NCI-H82 (cell line): ENCODE measurements around the gene CYTH1.

Experiments
- DNase-seq: peaks from one replicate; lab custom pipeline; 2025; lab: John Stamatoyannopoulos, UW

The CYTH1 gene

DNA sequence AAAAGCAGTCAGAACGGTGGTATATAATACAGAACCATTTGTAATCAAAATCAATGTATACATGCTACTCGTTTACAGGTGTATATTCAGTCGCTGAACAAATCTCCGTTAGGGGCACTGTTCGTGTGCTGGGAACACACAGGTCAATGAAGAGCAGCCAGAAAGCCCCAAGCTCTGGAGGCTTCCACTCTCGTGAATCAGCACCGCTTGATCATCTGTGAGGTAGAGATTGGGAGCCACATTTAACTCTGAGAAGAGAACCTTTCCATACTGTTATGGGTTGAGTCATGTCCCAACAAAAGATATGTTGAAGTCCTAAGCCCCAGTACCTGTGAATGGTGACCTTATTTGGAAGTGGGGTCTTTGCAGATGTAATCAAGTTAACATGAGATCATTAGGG lies 5.4 kb upstream of the CYTH1 start:
- DNase-seq, result no peak

DNA sequence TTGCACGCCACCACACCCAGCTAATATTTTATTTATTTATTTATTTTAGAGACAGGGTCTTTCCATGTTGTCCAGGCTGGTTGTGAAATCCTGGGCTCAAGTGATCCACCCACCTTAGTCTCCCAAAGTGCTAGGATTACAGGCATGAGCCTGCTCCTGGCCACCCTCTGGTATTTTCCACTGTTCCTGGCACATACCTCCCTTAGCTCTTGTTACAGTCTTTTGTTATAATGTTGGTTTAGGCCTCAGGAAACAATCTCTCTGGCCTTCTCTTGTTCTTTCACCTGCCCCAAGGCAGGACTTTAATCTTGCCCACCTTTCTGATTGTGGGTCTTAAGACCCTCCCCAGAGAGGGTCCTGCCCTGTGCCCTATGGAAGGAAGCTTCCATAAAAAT lies 3.6 kb upstream of the CYTH1 start:
- DNase-seq, result no peak

DNA sequence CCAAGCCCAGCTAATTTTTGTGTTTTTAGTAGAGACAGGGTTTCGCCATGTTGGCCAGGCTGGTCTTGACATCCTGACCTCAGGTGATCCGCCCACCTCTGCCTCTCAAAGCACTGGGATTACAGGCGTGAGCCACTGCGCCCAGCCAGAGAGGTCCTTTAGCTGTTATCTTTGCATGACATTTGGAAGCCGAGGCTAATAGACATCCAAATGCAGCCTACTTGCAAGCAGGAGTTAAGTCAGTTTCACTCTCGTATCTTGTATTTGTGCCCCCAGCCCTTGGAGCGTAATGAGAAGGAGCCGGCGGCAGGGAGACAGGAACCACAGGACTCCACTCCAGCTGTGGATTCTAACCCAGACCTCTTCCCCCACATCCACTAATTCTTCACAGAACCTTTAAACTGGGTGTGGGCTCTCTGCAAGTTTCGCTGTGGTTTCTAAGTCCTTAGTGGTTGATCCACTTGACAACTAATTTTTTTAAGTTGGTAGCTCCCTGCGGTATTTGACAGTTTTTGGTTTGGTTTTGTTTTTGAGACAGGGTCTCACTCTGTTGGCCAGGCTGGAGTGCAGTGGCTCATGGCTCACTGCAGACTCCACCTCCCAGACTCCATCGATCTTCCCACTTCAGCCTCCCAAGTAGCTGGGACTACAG lies 3.1 kb upstream of the CYTH1 start:
- DNase-seq, result peak; percentile 46

DNA sequence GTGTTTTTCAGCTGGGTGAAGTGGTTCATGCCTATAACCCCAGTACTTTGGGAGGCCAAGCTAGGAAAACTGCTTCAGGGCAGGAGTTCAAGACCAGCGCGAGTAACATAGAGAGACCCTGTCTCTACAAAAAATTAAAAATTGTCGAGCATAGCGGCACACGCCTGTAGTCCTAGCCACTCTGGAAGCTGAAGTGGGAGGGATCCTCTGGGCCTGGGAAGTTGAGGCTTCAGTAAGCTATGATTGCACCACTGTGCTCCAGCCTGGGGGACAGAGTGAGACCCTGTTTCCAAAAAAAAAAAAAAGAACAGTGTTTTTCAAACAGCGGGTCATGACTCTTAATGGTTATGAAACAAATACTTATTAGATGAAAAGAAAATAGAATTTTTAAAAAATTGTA lies 2.3 kb upstream of the CYTH1 start:
- DNase-seq, result peak; percentile 84

DNA sequence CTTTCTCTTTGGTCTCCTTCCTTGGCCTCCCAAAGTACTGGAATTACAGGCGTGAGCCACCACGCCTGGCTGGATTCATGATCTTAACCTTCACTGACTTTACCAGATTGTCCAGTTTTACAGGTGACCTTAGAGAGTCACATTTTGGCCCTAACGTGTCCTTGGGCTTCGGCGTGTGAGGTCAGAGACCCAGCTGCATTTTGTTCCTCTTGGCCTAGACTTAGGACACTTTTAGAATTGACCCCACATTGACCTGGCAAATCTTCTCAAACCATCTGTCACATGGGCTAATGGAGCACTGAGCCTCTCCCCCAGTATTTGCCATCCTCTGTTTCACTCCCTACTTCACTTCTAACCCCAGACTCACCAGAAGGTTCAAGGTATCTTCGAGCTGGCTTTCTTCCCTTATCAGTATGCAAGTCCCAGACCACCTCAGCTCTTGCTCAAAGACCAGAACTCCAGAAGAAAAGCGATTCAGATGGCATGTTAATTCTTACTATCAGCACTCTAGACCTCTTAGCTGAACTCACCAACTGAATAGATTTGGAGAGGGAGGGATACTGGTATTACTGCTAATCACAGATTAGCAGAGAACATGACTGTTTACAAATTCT lies 1.7 kb upstream of the CYTH1 start:
- DNase-seq, result peak; percentile 95

DNA sequence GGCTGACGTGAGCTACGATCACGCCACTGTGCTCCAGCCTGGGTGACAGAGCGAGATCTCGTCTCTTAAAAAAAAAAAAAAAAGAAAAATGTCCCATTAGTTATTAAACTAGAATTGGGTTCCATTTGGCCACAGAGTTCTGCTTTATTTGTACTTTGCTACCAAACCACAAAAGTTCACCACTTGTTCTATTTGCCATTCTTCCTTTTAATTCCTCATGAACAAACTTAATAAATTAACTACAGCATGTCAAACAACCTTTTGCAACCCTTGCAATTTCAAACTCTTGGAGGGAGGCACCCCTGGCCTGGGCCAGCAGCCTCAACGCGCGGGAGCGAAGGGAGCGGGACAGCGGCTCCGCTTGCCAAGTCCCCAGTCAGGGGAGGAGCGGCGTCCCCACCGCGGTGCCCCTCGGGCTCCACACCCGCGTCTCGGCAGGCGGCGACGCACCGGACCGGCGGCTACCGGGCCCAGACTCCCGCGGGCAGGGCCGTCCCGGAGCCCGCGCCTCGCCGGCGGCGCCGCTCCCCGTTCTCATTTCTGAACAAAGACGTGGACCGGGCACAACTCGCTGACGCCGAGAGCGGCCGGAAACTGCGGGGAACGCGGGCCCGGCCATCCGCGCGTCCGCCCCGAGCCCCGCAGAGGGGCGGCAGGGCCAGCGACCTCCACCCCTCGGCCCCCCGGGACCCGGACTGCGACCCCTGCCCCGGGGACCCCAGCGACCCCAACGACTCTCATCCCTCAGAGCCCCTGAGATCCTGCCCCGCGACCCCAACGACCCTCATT lies 775 bp downstream of the CYTH1 start:
- peak; percentile 58 for DNase-seq

DNA sequence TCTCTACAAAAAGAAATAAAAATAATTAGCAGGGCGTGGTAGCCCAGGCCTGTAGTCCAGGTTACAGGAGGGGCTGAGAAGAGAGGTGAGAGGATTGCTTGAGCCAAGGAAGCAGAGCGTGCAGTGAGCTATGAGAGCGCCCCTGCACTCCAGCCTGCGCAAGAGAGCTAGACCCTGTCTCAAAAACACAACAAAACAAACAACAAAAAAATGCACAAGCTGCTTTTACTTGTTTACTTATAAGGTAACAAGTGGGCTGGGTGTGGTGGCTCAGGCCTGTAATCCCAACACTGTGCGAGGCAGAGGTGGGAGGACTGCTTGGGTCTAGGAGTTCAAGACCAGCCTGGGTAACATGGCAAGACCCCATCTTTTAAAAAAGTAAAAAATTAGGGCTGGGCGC lies 1.7 kb downstream of the CYTH1 start:
- DNase-seq, result peak; percentile 53

DNA sequence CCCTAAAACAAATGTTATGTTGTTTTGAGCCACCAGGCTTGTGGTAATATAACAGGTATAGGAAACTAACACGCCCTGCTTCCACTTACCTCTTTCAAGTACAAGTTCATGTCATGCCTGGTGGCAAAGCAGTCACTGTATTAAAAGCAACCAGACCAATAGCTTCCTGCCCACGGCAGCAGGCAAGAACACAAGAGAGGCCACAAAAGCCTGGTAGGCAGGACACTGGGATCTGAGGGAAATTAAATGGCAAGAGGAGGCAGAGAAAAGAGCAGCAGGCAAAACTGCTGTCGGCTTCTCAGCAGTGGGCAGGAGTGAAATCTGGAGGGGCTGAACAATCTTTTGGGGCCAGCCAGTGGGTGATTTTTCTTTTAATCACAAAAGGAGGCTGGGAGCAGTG lies 2.2 kb downstream of the CYTH1 start:
- peak; percentile 71 for DNase-seq

DNA sequence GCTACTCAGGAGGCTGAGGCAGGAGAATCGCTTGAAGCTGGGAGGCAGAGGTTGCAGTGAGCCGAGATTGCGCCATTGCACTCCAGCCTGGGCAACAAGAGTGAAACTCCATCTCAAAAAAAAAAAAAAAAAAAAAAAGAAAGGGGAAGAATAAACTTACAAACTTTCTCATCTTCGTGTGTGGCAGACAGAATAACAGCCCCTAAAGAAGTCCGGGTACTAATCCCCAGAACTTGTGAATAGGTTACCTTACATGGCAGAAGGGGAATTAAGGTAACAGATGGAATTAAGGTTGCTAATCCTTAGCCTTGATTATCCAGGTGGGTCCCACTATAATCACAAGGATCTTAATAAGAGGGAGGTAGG lies 2.8 kb downstream of the CYTH1 start:
- DNase-seq, result peak; percentile 89

DNA sequence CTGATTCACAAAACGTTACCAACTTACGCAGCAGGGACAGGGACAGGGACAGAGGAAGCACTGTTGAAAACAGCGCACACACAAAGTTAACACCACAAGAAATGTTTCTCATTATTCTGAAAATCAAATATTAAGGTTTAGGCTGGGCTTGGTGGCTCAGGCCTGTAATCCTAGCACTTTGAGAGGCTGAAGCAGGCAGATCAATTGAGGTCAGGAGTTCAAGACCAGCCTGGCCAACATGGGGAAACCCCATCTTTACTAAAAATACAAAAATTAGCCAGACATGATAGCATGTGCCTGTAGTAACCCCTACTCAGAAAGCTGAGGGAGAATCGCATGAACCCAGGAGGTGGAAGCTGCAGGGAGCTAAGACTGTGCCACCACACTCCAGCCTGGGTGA lies 4.2 kb downstream of the CYTH1 start:
- DNase-seq, result no peak

DNA sequence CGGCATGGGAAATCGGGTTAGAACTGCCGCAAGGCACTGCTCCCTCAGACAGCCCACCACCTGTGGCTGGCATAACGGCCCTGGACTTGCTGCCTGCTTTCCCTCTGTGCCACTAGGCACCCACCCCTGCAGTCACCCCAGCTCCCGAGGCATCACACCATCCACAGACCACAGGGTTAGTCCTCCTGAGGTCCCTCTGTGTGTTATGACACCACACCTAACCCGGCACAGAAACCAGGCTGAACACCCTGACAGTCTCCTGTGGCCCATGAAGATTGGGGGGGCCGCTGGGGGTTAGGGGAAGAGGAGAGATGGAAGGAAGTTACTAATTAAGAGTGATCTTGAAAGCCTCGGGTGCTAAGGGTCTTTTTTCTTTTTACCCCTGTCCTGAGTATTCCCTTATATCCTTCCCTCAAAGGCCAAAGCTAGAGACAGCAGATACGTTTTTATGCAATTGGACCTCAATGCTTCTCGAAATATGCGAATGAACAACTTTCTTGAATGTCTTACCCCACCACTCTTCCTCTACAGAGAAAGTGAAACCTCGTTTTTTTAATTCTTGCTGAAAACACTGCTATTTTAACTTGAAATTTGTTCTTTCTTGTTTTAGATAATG lies 7.0 kb downstream of the CYTH1 start:
- DNase-seq, result no peak

DNA sequence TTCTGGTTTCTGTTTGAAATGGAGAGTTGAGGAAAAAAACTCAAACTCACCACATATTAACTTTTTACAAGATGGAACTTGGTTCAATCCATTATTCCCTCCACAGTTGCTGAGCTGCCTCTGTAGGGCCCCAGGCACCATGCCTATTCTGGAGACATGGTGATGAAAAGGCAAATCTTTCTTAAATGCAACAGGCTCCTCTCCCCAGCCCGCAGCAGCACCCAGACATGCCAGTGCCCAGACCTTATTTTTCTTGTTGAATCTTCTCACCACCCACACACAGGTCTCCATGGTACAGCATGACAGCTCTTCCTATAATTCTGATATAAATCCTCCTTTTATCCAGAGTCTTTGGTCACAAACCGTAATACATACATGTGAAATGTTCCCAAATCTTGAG lies 7.6 kb downstream of the CYTH1 start:
- no peak for DNase-seq

DNA sequence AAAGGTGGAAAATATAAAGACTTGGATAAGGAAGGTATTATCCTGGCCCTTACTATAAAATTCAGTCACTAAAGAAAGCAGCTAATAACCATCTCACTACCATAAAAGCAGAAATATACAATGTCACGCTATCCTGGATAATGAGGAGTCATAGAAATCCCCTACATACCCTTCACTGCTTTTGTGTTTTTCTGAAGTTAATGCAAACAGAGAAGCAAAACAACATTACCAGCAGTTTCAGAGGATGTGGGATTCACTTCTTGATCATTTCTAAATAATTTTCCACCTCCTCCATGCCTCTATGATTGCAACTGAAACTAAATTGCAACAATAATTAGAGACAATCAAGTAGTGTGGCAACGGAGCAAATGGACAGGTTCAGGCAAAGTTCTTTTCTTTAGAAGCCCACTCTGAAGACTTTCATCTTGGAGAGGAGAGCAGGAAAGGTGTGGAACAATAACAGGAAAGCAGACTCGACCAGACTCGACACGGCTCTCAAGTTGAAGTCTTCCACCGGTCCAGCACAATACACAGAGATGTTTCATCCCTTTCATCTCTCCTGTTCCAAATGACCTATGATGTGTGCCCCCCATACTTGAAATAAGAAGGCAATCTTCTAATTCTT lies 10.2 kb downstream of the CYTH1 start:
- no peak for DNase-seq

DNA sequence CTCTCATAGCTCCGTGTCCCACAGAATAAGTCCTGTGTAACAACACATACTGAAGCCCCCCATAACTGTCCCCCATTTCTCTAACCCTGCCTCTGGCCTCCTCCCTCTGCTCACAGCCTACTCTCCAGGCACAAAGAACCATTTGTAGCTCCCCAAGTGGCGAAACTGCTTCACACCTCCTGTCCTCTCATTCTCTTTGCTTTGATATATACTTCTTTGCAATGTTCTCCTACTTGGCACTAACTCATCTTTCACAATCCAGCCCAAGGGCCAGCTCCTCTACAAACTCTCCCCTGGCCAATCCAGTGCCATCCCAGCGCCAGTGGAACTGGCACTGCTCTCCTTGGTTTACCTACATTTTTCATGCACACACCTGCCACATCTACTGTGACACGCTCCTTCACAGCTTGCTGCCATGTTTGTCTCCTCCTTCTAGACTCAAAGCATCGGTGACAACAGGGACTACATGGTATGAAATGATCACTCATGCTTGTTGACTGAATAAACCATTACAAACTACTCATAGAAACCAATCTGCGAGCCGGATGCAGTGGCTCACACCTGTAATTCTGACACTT lies 12.8 kb downstream of the CYTH1 start:
- DNase-seq, result no peak

DNA sequence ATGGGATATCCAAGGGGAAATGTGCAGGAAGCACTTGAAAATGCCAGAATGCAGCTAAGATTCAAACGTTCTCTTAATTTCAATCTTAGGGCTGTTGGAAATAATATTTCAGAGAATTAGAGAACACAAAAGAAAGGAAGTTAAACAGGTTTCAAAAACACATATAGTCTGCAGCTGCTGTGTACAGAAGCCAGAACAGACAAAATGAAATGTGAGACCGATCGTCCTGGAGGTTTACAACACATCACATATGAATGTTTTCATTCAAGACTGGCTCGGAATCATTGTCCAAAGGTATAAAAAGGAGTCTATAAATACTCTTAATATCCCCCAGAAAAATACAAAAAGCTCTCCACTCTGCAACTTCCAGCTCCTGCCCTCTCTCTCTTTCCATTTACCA lies 14.3 kb downstream of the CYTH1 start:
- no peak for DNase-seq

DNA sequence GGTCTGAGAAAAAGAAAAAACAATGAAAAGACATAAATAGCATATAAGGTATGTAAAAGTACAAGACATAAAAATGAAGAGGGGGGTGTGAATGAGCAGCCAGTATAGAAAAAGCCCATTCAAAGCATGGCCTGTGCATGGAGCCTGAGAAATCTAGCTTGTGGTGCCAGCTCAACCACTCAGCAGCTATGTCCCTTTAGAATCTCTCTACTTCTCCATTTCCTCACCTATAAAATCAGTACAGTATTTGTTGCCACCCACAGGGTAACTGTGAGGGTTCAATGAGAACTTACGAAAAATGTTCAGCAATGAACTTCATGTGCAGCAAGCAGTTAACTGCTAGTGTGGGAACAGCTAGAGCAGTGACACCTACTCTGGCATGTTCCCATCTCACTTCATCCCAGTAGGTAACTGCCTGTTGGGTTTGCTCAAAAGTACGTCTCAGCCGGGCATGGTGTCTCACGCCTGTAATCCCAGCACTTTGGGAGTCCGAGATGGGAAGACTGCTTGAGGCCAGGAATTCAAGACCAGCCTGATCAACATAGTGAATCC lies 15.3 kb downstream of the CYTH1 start:
- DNase-seq, result no peak

DNA sequence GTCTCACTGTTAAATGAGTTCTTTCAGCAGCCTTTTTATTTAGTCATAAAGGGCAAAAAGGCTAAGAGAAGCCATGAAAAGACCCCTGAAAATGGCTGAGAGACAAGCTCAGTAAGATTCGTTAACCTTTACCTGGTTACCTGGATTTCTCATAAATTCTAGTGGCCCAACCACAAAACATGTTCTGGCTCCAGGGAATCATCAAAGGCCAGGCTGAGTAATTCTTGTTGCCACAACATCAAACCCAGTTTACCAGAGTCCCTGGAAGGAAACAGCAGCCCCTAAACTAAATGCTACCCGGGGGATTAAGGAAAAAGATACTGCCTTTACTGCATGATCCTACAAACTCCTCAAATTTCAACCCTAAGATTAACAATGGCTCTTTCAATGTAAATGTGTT lies 15.8 kb downstream of the CYTH1 start:
- DNase-seq, result no peak

DNA sequence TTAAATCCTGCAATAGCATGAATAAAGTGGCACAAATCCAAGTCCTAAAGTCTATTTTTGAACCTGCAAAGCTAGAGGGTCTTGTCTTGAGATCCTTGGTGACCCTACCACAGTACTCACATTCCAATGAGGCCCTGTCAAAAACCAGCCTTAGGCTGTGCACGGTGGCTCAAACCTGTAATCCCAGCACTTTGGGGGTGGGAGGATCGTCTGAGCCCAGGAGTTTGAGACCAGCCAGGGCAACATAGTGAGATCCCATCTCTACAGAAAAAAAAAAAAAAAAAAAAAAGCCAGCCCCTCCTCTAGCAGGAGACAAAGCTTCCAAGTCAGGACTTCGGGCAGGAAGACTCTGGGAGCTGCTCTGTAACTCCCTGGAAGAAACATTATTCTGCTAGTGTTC lies 16.3 kb downstream of the CYTH1 start:
- no peak for DNase-seq

DNA sequence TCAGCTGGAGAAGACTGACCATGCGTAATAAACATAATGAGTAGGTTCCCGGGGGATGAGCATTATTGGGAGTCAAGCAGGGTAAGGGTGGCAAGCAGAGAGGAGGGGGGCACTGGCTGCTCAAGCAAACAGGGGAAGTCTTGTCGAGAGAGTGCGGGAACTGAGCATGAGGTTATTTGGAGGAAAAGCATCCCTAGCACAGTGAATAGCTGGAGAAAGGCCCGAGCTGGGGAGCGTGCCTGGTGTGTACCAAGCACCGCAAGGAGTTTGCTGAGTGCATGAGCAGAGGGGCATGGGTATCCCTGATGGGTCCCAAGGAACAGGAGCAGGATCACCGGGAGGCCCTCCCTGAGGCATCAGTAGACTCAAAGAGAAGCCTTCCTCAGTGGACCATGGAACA lies 17.2 kb downstream of the CYTH1 start:
- no peak for DNase-seq

DNA sequence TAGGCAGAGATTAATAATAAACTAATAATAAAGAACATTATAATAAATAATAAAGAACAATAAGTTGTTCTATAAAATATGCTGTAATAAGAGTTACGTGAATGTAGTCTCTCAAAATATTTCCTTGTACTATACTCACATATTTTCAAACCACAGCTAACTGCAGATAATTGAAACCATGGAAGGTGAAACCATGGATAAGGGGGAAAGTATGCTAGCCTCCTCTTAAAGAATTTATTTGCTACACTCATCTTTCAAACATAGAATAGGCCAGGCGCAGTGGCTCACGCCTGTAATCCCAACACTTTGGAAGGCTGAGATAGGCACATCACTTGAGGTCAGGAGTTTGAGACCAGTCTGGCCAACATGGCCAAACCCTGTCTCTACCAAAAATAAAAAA lies 18.5 kb downstream of the CYTH1 start:
- no peak for DNase-seq

DNA sequence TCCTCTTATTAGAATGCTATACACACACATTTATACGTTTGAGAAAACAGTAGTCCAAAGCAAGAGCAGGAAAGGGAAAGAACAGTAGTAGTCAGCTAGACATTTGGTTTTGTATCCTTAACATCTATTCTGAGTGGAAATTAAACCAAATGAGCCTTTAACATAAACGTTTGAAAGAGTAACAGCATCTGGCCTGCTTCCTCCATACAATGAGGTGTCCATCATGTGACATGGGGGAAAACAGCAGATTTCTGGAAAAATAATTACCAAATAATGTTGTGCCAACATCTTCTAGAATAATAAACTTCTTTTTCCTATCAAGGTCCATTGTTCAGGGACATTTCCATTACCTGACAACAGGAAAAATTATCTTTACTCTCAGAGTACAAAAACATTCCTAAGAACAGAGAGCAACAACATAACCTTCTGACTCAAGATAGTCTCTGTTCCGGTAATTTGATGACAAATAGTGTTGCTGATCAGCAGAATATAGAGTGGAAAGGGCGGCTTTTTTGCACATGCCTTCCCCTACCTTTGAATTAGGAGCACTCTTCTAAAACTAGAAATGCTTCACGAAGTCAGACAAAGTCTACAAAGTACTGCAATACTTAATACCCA lies 20.2 kb downstream of the CYTH1 start:
- DNase-seq, result no peak

DNA sequence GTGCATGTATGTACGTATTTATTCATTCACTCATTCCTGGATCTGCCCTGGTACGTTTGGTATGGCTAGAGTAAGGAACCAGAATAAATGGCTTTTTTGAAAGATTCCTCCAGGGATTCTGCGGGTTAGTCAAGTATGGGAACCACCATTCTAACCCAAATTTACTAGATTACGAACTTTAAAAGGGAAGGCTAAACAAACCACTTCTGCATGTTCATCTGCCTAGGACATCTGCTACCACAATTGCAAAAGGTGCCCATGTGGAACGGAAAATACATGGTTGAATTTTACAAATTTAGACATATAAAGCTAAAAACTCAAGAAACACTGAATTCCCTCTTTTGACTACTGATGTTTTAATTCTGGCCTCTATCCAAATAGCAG lies 22.1 kb downstream of the CYTH1 start:
- DNase-seq, result no peak
